ENCODE results near the gene SLC13A4.

DNA sequence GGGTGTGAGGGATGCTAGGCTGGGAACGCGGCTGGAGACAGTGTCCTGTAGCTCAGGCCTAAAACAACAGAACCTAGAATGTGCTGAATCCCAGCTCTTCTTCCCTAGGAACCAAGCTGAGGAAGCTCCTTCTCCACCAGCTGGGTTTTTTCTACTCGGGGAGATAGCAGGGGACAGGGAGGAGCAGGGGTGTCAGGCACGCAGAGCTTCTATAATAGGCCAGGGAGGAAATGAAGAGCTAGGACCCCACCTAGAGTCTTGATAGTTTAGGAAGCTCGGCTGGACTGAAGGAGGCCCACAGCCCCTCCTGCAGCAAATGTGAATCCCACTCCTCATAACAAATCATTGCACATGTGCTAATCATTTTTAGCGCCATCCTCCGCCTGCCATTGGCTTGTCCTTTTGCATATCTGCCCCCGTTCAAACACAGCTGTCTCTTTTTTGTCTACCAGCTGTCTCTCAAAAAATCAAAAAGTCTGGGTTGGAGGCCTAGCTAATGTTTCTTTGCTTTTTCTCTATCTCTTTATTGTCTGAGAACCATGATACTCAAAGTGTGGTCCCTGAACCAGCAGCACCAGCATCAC, 44.7 kb upstream of the SLC13A4 start:
- TF ChIP-seq TAF1 (IDR thresholded peaks at IDR 0.05; ENCODE audit: low read depth, low read length) (no peak), PAX5 (IDR thresholded peaks at IDR 0.05; ENCODE audit: insufficient read depth, low read length, severe bottlenecking) (no peak), POLR2A (IDR thresholded peaks at IDR 0.05; ENCODE audit: low read depth, low read length) (no peak), POLR2AphosphoS5 (IDR thresholded peaks at IDR 0.05; ENCODE audit: low read depth, low read length) (no peak)

Measured in GM12891 (cell line).